Natural killer cell (primary cell): Measurements from ENCODE around the gene S100A5. TPM values are rescaled to one million over a fixed set of nuclear protein-coding genes. Genes with fewer than 3 reads are reported as not detected.

Experiments used
- ATAC-seq, 3 donors: fragments of 150-1000 bp in 2 of 3; fragments of 200-7000 bp in 1 of 3; cut with Tn5 transposase; 1 replicate in 1 of 3; 2 replicates in 2 of 3; pipeline ENCODE4 v1.10.0; 2021; ENCODE audit warnings: mild to moderate bottlenecking in 2 of 3, moderate library complexity in 2 of 3
- DNase-seq, 2 donors: peaks; one replicate each; pipeline versions ENCODE4 v3.0.0 to v3.0.0-alpha.2; 2013 to 2021; ENCODE audit warnings: mixed read lengths in 1 of 2
- H3K27ac ChIP-seq: one replicate; pipeline ENCODE4 v1.5.1; 2013; ENCODE audit warnings: mild to moderate bottlenecking, low read length
- H3K27me3 ChIP-seq: one replicate; pipeline ENCODE4 v1.6.1; 2013; ENCODE audit warnings: low read length; ENCODE audit not compliant: control insufficient read depth, insufficient read depth
- H3K36me3 ChIP-seq: one replicate; pipeline ENCODE4 v1.6.1; 2013; ENCODE audit warnings: low read length; ENCODE audit not compliant: control insufficient read depth, insufficient read depth
- H3K4me1 ChIP-seq: one replicate; pipeline ENCODE4 v1.6.1; 2013; ENCODE audit warnings: low read length; ENCODE audit not compliant: control insufficient read depth, insufficient read depth
- H3K4me3 ChIP-seq: one replicate; pipeline ENCODE4 v1.5.1; 2013; ENCODE audit warnings: low read length
- H3K9me3 ChIP-seq: one replicate; pipeline ENCODE4 v1.6.1; 2013; ENCODE audit warnings: low read length; ENCODE audit not compliant: control insufficient read depth, insufficient read depth
- H3K27ac Mint-ChIP-seq, 2 donors: one replicate each; pipeline ENCODE4 v1.8.0; 2022; ENCODE audit warnings: mild to moderate bottlenecking in 2 of 2, mixed read lengths in 2 of 2, moderate library complexity in 1 of 2
- H3K27me3 Mint-ChIP-seq, 2 donors: one replicate each; pipeline ENCODE4 v1.8.0; 2022; ENCODE audit warnings: low read depth in 2 of 2, mixed read lengths in 2 of 2
- H3K36me3 Mint-ChIP-seq: one replicate; pipeline ENCODE4 v1.8.0; 2022; ENCODE audit warnings: mixed read lengths
- H3K4me1 Mint-ChIP-seq, 2 donors: one replicate each; pipeline ENCODE4 v1.8.0; 2022; ENCODE audit warnings: mixed read lengths in 2 of 2
- H3K4me3 Mint-ChIP-seq: one replicate; pipeline ENCODE4 v1.8.0; 2022; ENCODE audit warnings: mild to moderate bottlenecking, moderate library complexity, mixed read lengths
- H3K9me3 Mint-ChIP-seq, 2 donors: one replicate each; pipeline ENCODE4 v1.8.0; 2022; ENCODE audit warnings: mixed read lengths in 2 of 2
- CTCF ChIP-seq: fragments of 200-600 bp; IDR thresholded peaks from one replicate; pipeline ENCODE4 v1.8.0; 2022; ENCODE audit warnings: antibody characterized with exemption
- WGBS: methylation state at CpG from one replicate; pipeline ENCODE4 v1.1.7; 2013; ENCODE audit warnings: missing lambda C conversion rate; ENCODE audit not compliant: insufficient coverage; 5-methylcytosine and 5-hydroxymethylcytosine counted together
- intact Hi-C: fragments of 100-400 bp; cut with micrococcal nuclease; formaldehyde crosslinking; loops from one replicate; pipeline ENCODE4 v1.14.2; 2022
- total RNA-seq, 4 donors: library from RNA; stranded (reverse); fragments of 120-200 nt in 1 of 4; gene quantifications; one replicate each; pipeline versions ENCODE4 v1.2.3 to v1.2.4, GENCODE V29; 2013 to 2022

S100A5 gene
- total RNA-seq, 3 donors from 2014 or later (not counting 1 experiment from before 2014, with no cell fraction given) = not detected

GRCh38 chr1:153506386-153506785 is 34.3 kb downstream of the S100A5 start:
- ATAC-seq (no peak), DNase-seq (no peak)
- no peaks in the 10 kb centered on the region for H3K27me3 ChIP-seq
- H3K36me3 Mint-ChIP-seq = no peaks in the 10 kb centered on the region
- H3K4me3 ChIP-seq = no peak overlapping the region
- intact Hi-C loops = no loop called here
- H3K27ac ChIP-seq = no peak overlapping the region
- WGBS = 98% methylated on average over 5 of the region's 5 CpGs
- H3K9me3 ChIP-seq = no peaks in the 10 kb centered on the region
- no peaks in the 10 kb centered on the region for H3K9me3 Mint-ChIP-seq
- no peak overlapping the region for H3K4me3 Mint-ChIP-seq
- peaks cover 0 to 6% of the 10 kb centered on the region in 2 donors for H3K4me1 Mint-ChIP-seq
- H3K4me1 ChIP-seq = peaks cover 3% of the 10 kb centered on the region
- no peak overlapping the region for H3K27ac Mint-ChIP-seq
- H3K36me3 ChIP-seq = no peaks in the 10 kb centered on the region
- no peaks in the 10 kb centered on the region for H3K27me3 Mint-ChIP-seq
- no peak for TF ChIP-seq CTCF

- Mint-ChIP-seq H3K4me3 (no peak overlapping the region), H3K4me1 (no peaks in the 10 kb centered on the region), H3K27me3 (no peaks in the 10 kb centered on the region), H3K36me3 (no peaks in the 10 kb centered on the region), H3K27ac (no peak overlapping the region), H3K9me3 (no peaks in the 10 kb centered on the region)
- DNase-seq = no peak
- no peak for ATAC-seq
- Histone ChIP-seq H3K9me3 (no peaks in the 10 kb centered on the region), H3K4me3 (no peak overlapping the region), H3K27me3 (no peaks in the 10 kb centered on the region), H3K36me3 (no peaks in the 10 kb centered on the region), H3K4me1 (no peaks in the 10 kb centered on the region), H3K27ac (no peak overlapping the region)
- WGBS = 90% methylated on average over 1 of the region's 1 CpG
- intact Hi-C loops = no loop called here
- no peak for TF ChIP-seq CTCF
These were observed 35.2 kb downstream of the S100A5 start for GRCh38 chr1:153505576-153505975.

GRCh38 chr1:153503766-153504165 is 37.0 kb downstream of the S100A5 start:
- no peak overlapping the region for H3K4me3 Mint-ChIP-seq
- DNase-seq (no peak), ATAC-seq (no peak)
- peaks cover 10 to 14% of the 10 kb centered on the region in 2 donors for H3K27me3 Mint-ChIP-seq
- no peak overlapping the region for H3K4me3 ChIP-seq
- TF ChIP-seq CTCF = no peak
- no peaks in the 10 kb centered on the region for H3K36me3 Mint-ChIP-seq
- no peaks in the 10 kb centered on the region for H3K9me3 Mint-ChIP-seq
- intact Hi-C loops = no loop called here
- no peaks in the 10 kb centered on the region for H3K4me1 Mint-ChIP-seq
- H3K27ac Mint-ChIP-seq = no peak overlapping the region
- H3K36me3 ChIP-seq = no peaks in the 10 kb centered on the region
- WGBS = 100% methylated on average over 1 of the region's 3 CpGs
- no peaks in the 10 kb centered on the region for H3K4me1 ChIP-seq
- H3K9me3 ChIP-seq = no peaks in the 10 kb centered on the region
- no peaks in the 10 kb centered on the region for H3K27me3 ChIP-seq
- no peak overlapping the region for H3K27ac ChIP-seq

GRCh38 chr1:153498746-153499145 is 42.0 kb downstream of the S100A5 start:
- Mint-ChIP-seq H3K9me3 (no peaks in the 10 kb centered on the region), H3K27ac (no peak overlapping the region), H3K4me3 (no peak overlapping the region), H3K27me3 (peaks cover 27 to 28% of the 10 kb centered on the region in 2 donors), H3K4me1 (no peaks in the 10 kb centered on the region), H3K36me3 (no peaks in the 10 kb centered on the region)
- Histone ChIP-seq H3K27ac (no peak overlapping the region), H3K4me1 (peaks cover 5% of the 10 kb centered on the region), H3K27me3 (no peaks in the 10 kb centered on the region), H3K36me3 (no peaks in the 10 kb centered on the region), H3K4me3 (no peak overlapping the region), H3K9me3 (no peaks in the 10 kb centered on the region)
- DNase-seq (no peak), ATAC-seq (no peak)
- 3% methylated on average over 2 of the region's 2 CpGs for WGBS
- no peak for TF ChIP-seq CTCF
- intact Hi-C loops = no loop called here
